ENCODE results near the gene SLC15A3. TPM values are rescaled to one million over a fixed set of nuclear protein-coding genes. Genes with fewer than 3 reads are reported as not detected.

Gene SLC15A3
- total RNA-seq, 2 experiments from 2014 or later = 0.28 to 1.0 TPM

GRCh38 chr11:60954421-60954820, 2.4 kb upstream of the SLC15A3 start:
- peaks cover 17% of the 10 kb centered on the region for H3K4me1 Mint-ChIP-seq
- ChIA-PET POLR2A (no interaction called here), CTCF (interaction anchor here (0.7 to 2.7 kb wide), 4 partner anchors 14 to 124 kb away, joined by 3 to 12 read pairs (median 5); partner anchors contain the start of gene CD6)
- DNase-seq = no peak
- no peak overlapping the region for H3K27ac Mint-ChIP-seq
- H3K4me3 Mint-ChIP-seq = no peak overlapping the region
- no peaks in the 10 kb centered on the region for H3K9me3 Mint-ChIP-seq
- H3K27me3 Mint-ChIP-seq = peaks cover 33% of the 10 kb centered on the region
- no peaks in the 10 kb centered on the region for H3K36me3 Mint-ChIP-seq (ENCODE audit: low read depth)

- peaks cover 17% of the 10 kb centered on the region for H3K4me1 Mint-ChIP-seq
- POLR2A ChIA-PET = no interaction called here
Measured at GRCh38 chr11:60953781-60954180, 1.8 kb upstream of the SLC15A3 start.

GRCh38 chr11:60952742-60953170, 780 bp upstream of the SLC15A3 start:
- DNase-seq = no peak
- POLR2A ChIA-PET = no interaction called here
- Mint-ChIP-seq H3K4me1 (peaks cover 17% of the 10 kb centered on the region), H3K27ac (no peak overlapping the region), H3K9me3 (no peaks in the 10 kb centered on the region), H3K27me3 (peaks cover 40% of the 10 kb centered on the region), H3K36me3 (ENCODE audit: low read depth) (no peaks in the 10 kb centered on the region), H3K4me3 (no peak overlapping the region)
- CTCF ChIA-PET = no interaction called here

More at GRCh38 chr11:60953781-60954180, 1.8 kb upstream of the SLC15A3 start:
- H3K4me3 Mint-ChIP-seq = no peak overlapping the region
- H3K9me3 Mint-ChIP-seq = no peaks in the 10 kb centered on the region
- DNase-seq = no peak
- no peaks in the 10 kb centered on the region for H3K36me3 Mint-ChIP-seq (ENCODE audit: low read depth)
- H3K27ac Mint-ChIP-seq = no peak overlapping the region
- CTCF ChIA-PET = interaction anchor here (0.7 to 2.7 kb wide), 3 partner anchors 17 to 134 kb away, joined by 4 to 12 read pairs (median 5); partner anchors contain the start of gene CD6
- H3K27me3 Mint-ChIP-seq = peaks cover 33% of the 10 kb centered on the region

DNA sequence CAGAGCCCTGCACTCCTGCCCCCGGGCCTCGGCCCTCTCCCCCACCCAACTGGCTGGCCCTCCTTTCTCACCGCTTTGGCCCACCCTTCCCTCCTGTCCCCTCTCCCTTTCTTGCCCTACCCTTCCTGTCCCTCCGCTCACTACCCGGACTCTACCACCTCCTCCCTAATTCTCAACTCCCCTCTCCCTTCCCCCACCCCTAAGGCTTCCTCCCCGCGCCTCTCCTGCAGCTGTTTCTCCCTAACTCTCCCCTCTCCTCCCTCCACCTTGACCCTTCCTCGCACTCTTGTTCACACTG, 421 bp downstream of the SLC15A3 start:
- peaks cover 17% of the 10 kb centered on the region for H3K4me1 Mint-ChIP-seq
- H3K36me3 Mint-ChIP-seq (ENCODE audit: low read depth) = no peaks in the 10 kb centered on the region
- DNase-seq = no peak
- H3K4me3 Mint-ChIP-seq = no peak overlapping the region
- no peaks in the 10 kb centered on the region for H3K9me3 Mint-ChIP-seq
- POLR2A ChIA-PET = no interaction called here
- peaks cover 42% of the 10 kb centered on the region for H3K27me3 Mint-ChIP-seq
- H3K27ac Mint-ChIP-seq = no peak overlapping the region
- CTCF ChIA-PET = no interaction called here

- CTCF ChIA-PET = no interaction called here
- POLR2A ChIA-PET = no interaction called here
- no peak overlapping the region for H3K4me3 Mint-ChIP-seq
- H3K9me3 Mint-ChIP-seq = no peaks in the 10 kb centered on the region
- H3K36me3 Mint-ChIP-seq (ENCODE audit: low read depth) = no peaks in the 10 kb centered on the region
- no peak for DNase-seq
- H3K4me1 Mint-ChIP-seq = peaks cover 17% of the 10 kb centered on the region
- peaks cover 42% of the 10 kb centered on the region for H3K27me3 Mint-ChIP-seq
- H3K27ac Mint-ChIP-seq = no peak overlapping the region
Measured at GRCh38 chr11:60950933-60951605, 907 bp downstream of the SLC15A3 start.

GRCh38 chr11:60950024-60950423, 2.0 kb downstream of the SLC15A3 start:
- H3K4me3 Mint-ChIP-seq = no peak overlapping the region
- ChIA-PET POLR2A (interaction anchor here (1.1 kb wide), 1 partner anchor 35 kb away, joined by 4 read pairs; no protein-coding TSS in a partner anchor), CTCF (interaction anchor here (1.0 kb wide), 1 partner anchor 117 kb away, joined by 3 read pairs; no protein-coding TSS in a partner anchor)
- no peak for DNase-seq
- H3K36me3 Mint-ChIP-seq (ENCODE audit: low read depth) = no peaks in the 10 kb centered on the region
- H3K27me3 Mint-ChIP-seq = peaks cover 44% of the 10 kb centered on the region
- no peaks in the 10 kb centered on the region for H3K9me3 Mint-ChIP-seq
- H3K4me1 Mint-ChIP-seq = peaks cover 17% of the 10 kb centered on the region
- H3K27ac Mint-ChIP-seq = no peak overlapping the region

GRCh38 chr11:60948250-60948649, 3.7 kb downstream of the SLC15A3 start:
- Mint-ChIP-seq H3K4me3 (no peak overlapping the region), H3K9me3 (no peaks in the 10 kb centered on the region), H3K36me3 (ENCODE audit: low read depth) (no peaks in the 10 kb centered on the region), H3K27ac (no peak overlapping the region), H3K27me3 (peaks cover 41% of the 10 kb centered on the region), H3K4me1 (peaks cover 17% of the 10 kb centered on the region)
- no peak for DNase-seq
- POLR2A ChIA-PET = interaction anchor here (0.8 kb wide), 1 partner anchor 9 kb away, joined by 3 read pairs; no protein-coding TSS in a partner anchor
- CTCF ChIA-PET = interaction anchor here (1.3 kb wide), 1 partner anchor 239 kb away, joined by 4 read pairs; no protein-coding TSS in a partner anchor

DNA sequence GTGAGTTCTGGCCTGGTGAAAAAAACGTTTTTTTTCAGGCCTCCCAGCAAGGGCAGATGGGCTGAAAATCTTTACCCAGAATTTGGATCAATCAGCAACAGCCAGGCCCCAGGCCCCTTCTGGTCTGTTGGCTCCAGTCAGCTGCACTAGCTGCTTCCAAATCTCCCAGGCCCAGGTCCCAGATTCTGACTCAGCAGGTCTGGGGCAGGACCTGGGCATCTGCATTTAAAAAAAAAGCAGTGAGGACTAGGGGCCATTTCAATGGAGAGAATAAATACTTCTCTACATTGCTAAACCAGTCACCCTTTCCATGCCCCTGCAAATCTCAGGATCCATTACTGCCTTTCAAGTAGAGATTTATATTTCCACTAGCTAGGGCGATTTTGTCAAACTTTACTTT, 4.3 kb downstream of the SLC15A3 start:
- H3K9me3 Mint-ChIP-seq = no peaks in the 10 kb centered on the region
- no peak overlapping the region for H3K4me3 Mint-ChIP-seq
- peaks cover 13% of the 10 kb centered on the region for H3K4me1 Mint-ChIP-seq
- no peak overlapping the region for H3K27ac Mint-ChIP-seq
- CTCF ChIA-PET = interaction anchor here (1.3 kb wide), 1 partner anchor 240 kb away, joined by 4 read pairs; no protein-coding TSS in a partner anchor
- no peaks in the 10 kb centered on the region for H3K36me3 Mint-ChIP-seq (ENCODE audit: low read depth)
- no peak for DNase-seq
- H3K27me3 Mint-ChIP-seq = peaks cover 37% of the 10 kb centered on the region
- POLR2A ChIA-PET = interaction anchor here (0.8 kb wide), 1 partner anchor 8 kb away, joined by 3 read pairs; no protein-coding TSS in a partner anchor

- H3K9me3 Mint-ChIP-seq = no peaks in the 10 kb centered on the region
- peaks cover 4% of the 10 kb centered on the region for H3K4me1 Mint-ChIP-seq
- peaks cover 27% of the 10 kb centered on the region for H3K27me3 Mint-ChIP-seq
- ChIA-PET POLR2A (interaction anchor here (1.3 to 1.4 kb wide), 2 partner anchors 13 to 174 kb away, joined by 3 read pairs; no protein-coding TSS in a partner anchor), CTCF (no interaction called here)
- H3K4me3 Mint-ChIP-seq = no peak overlapping the region
- DNase-seq = no peak
- H3K36me3 Mint-ChIP-seq (ENCODE audit: low read depth) = no peaks in the 10 kb centered on the region
- no peak overlapping the region for H3K27ac Mint-ChIP-seq
Measured at GRCh38 chr11:60946601-60947264, 5.2 kb downstream of the SLC15A3 start.

DNA sequence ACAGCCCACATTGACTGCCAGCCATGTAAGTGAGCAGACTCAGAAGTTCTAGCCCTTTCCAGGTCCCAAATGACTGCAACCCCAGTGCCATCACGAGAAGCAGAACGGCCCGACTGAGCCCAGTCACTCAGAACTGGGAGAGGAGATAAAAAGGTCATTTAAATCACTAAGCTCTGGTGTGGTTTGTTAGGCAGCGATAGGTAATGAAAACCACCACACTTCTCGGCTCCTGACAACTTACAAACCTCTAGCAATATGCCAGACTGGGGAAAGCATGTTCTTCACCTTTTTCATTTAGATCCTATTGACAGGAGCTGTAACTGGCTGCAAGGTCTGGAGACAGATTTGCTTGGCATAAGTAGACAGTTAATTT, 6.7 kb downstream of the SLC15A3 start:
- CTCF ChIA-PET = interaction anchor here (0.6 to 1.3 kb wide), 5 partner anchors 39 to 242 kb away, joined by 3 to 5 read pairs (median 3); no protein-coding TSS in a partner anchor
- H3K9me3 Mint-ChIP-seq = no peaks in the 10 kb centered on the region
- peaks cover 1% of the 10 kb centered on the region for H3K4me1 Mint-ChIP-seq
- H3K27ac Mint-ChIP-seq = no peak overlapping the region
- H3K4me3 Mint-ChIP-seq = no peak overlapping the region
- POLR2A ChIA-PET = interaction anchor here (1.3 to 1.4 kb wide), 3 partner anchors 11 to 175 kb away, joined by 3 read pairs; no protein-coding TSS in a partner anchor
- no peaks in the 10 kb centered on the region for H3K36me3 Mint-ChIP-seq (ENCODE audit: low read depth)
- H3K27me3 Mint-ChIP-seq = peaks cover 23% of the 10 kb centered on the region
- DNase-seq = no peak

- no peaks in the 10 kb centered on the region for H3K9me3 Mint-ChIP-seq
- ChIA-PET POLR2A (interaction anchor here (1.3 kb wide), 1 partner anchor 170 kb away, joined by 3 read pairs; no protein-coding TSS in a partner anchor), CTCF (interaction anchor here (0.6 to 1.3 kb wide), 4 partner anchors 40 to 185 kb away, joined by 3 to 5 read pairs (median 4); no protein-coding TSS in a partner anchor)
- H3K27ac Mint-ChIP-seq = no peak overlapping the region
- no peaks in the 10 kb centered on the region for H3K36me3 Mint-ChIP-seq (ENCODE audit: low read depth)
- DNase-seq = no peak
- no peaks in the 10 kb centered on the region for H3K4me1 Mint-ChIP-seq
- peaks cover 20% of the 10 kb centered on the region for H3K27me3 Mint-ChIP-seq
- H3K4me3 Mint-ChIP-seq = no peak overlapping the region
Measured at GRCh38 chr11:60944490-60945294, 7.3 kb downstream of the SLC15A3 start.

DNA sequence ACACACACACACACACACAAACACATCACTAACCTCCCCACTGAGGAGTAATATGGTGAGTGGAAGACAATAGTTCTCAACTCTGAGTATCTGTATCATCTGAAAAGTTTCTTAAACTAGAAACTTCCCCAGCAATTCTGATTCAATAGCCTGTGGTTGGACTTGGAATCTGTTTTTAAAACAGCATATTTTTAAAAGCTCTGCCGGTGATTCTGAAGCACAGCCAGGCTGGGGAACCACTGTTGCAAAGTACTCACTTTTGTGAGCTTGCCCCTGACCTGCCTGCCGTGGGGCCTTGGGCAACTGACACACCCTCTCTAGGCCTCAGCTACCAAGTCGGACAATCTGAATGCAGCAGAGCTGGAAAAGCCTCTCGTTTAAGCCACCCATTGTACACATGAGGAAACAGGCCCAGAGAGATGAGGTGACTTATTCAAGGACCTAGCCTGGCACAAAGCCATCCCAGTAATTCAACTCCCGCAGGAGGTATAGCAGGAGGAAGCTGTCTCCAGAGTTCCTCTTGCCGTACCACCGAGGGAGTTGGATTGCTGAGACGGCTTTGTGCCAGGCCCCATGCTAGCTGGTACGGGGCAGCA, 8.9 kb downstream of the SLC15A3 start:
- Mint-ChIP-seq H3K4me1 (no peaks in the 10 kb centered on the region), H3K4me3 (no peak overlapping the region), H3K36me3 (ENCODE audit: low read depth) (no peaks in the 10 kb centered on the region), H3K27me3 (peaks cover 8% of the 10 kb centered on the region), H3K9me3 (no peaks in the 10 kb centered on the region), H3K27ac (no peak overlapping the region)
- POLR2A ChIA-PET = interaction anchor here (1.1 to 1.6 kb wide), 2 partner anchors 13 to 28 kb away, joined by 3 to 4 read pairs; partner anchors contain the start of gene CD6
- no peak for DNase-seq
- CTCF ChIA-PET = interaction anchor here (1.5 kb wide), 1 partner anchor 27 kb away, joined by 3 read pairs; no protein-coding TSS in a partner anchor

Data from activated CD4-positive, alpha-beta memory T cell treated with anti-CD3 and anti-CD28 coated beads, Interleukin-2, amount 10 ng/mL, durations not matched to agents 7 days and 5 days (primary cell).